ENCODE measurements around the gene DERL2. TPM values are rescaled to one million over a fixed set of nuclear protein-coding genes. Genes with fewer than 3 reads are reported as not detected.
"Not testable (repeated sequence)": the region's sequence is repeated elsewhere in the genome, so short reads cannot be mapped to it uniquely, and the experiment has no call there.

DERL2 gene
- total RNA-seq, 1 experiment from 2014 or later, result 22.7 TPM

GRCh38 chr17:5444209-5444608 lies 41.8 kb downstream of the DERL2 start:
- in situ Hi-C loops (cut with HindIII; ENCODE audit: low sequenced_read_pairs), result no loop called here
- no peak for DNase-seq (ENCODE audit: low spot score)

GRCh38 chr17:5443728-5444127 lies 42.2 kb downstream of the DERL2 start:
- DNase-seq (ENCODE audit: low spot score), result no peak
- in situ Hi-C loops (cut with HindIII; ENCODE audit: low sequenced_read_pairs), result no loop called here

GRCh38 chr17:5439446-5439764 lies 46.6 kb downstream of the DERL2 start:
- in situ Hi-C loops (cut with HindIII; ENCODE audit: low sequenced_read_pairs), result no loop called here

GRCh38 chr17:5438716-5439445 lies 47.1 kb downstream of the DERL2 start, which contains the start of gene C1QBP:
TSS of gene C1QBP (minus strand) at chr17:5439155. CDS start at chr17:5439073, 82 bp downstream.
- in situ Hi-C loops (cut with HindIII; ENCODE audit: low sequenced_read_pairs), result no loop called here
- DNase-seq (ENCODE audit: low spot score), result peak; percentile 88

More at GRCh38 chr17:5439446-5439764, 46.6 kb downstream of the DERL2 start:
- no peak for DNase-seq (ENCODE audit: low spot score)

GRCh38 chr17:5437721-5438317 lies 48.2 kb downstream of the DERL2 start:
- in situ Hi-C loops (cut with HindIII; ENCODE audit: low sequenced_read_pairs), result no loop called here
- no peak for DNase-seq (ENCODE audit: low spot score)

- DNase-seq (ENCODE audit: low spot score); in situ Hi-C loops (cut with HindIII; ENCODE audit: low sequenced_read_pairs): not testable (repeated sequence)
Observed at GRCh38 chr17:5435781-5436315, 50.1 kb downstream of the DERL2 start.

- no peak for DNase-seq (ENCODE audit: low spot score)
- in situ Hi-C loops (cut with HindIII; ENCODE audit: low sequenced_read_pairs), result no loop called here
Observed at GRCh38 chr17:5434984-5435383, 51.0 kb downstream of the DERL2 start.

- in situ Hi-C loops (cut with HindIII; ENCODE audit: low sequenced_read_pairs), result no loop called here
- DNase-seq (ENCODE audit: low spot score), result no peak
Observed at GRCh38 chr17:5431949-5432556, 53.9 kb downstream of the DERL2 start.

GRCh38 chr17:5431234-5431633 lies 54.7 kb downstream of the DERL2 start:
- in situ Hi-C loops (cut with HindIII; ENCODE audit: low sequenced_read_pairs); DNase-seq (ENCODE audit: low spot score): not testable (repeated sequence)

GRCh38 chr17:5430413-5430999 lies 55.5 kb downstream of the DERL2 start:
- DNase-seq (ENCODE audit: low spot score), result no peak
- in situ Hi-C loops (cut with HindIII; ENCODE audit: low sequenced_read_pairs), result no loop called here

GRCh38 chr17:5429191-5429887 lies 56.6 kb downstream of the DERL2 start:
- DNase-seq (ENCODE audit: low spot score), result no peak
- in situ Hi-C loops (cut with HindIII; ENCODE audit: low sequenced_read_pairs), result no loop called here

- in situ Hi-C loops (cut with HindIII; ENCODE audit: low sequenced_read_pairs), result no loop called here
- no peak for DNase-seq (ENCODE audit: low spot score)
Observed at GRCh38 chr17:5425826-5426225, 60.2 kb downstream of the DERL2 start.

GRCh38 chr17:5424909-5425308 lies 61.1 kb downstream of the DERL2 start:
- no peak for DNase-seq (ENCODE audit: low spot score)
- in situ Hi-C loops (cut with HindIII; ENCODE audit: low sequenced_read_pairs), result no loop called here

GRCh38 chr17:5422505-5422904 lies 63.5 kb downstream of the DERL2 start:
- DNase-seq (ENCODE audit: low spot score), result no peak

More at GRCh38 chr17:5422505-5422904, 63.5 kb downstream of the DERL2 start:
- in situ Hi-C loops (cut with HindIII; ENCODE audit: low sequenced_read_pairs), result no loop called here

Other genes with a start within 250 kb of the DERL2 start
- 54.0 and 63.0 TPM in 2 replicates for gene RABEP1, start 203.9 kb downstream of the DERL2 start, total RNA-seq (2014; rRNA removed; shearing (Covaris generic))
- gene NUP88, start 66.5 kb downstream of the DERL2 start, total RNA-seq (2014; rRNA removed; shearing (Covaris generic)), result 142 and 178 TPM in 2 replicates
- gene RPAIN, start 66.0 kb downstream of the DERL2 start, total RNA-seq (2014; rRNA removed; shearing (Covaris generic)), result 61.3 and 65.8 TPM in 2 replicates
- 733 and 786 TPM in 2 replicates for gene C1QBP, start 47.0 kb downstream of the DERL2 start, total RNA-seq (2014; rRNA removed; shearing (Covaris generic))
- 13.4 and 24.7 TPM in 2 replicates for gene DHX33, start 17.2 kb downstream of the DERL2 start, total RNA-seq (2014; rRNA removed; shearing (Covaris generic))
- gene MIS12, start 388 bp upstream of the DERL2 start, total RNA-seq (2014; rRNA removed; shearing (Covaris generic)), result 13.4 and 18.4 TPM in 2 replicates
- 20.4 and 41.2 TPM in 2 replicates for gene NLRP1, start 98.3 kb upstream of the DERL2 start, total RNA-seq (2014; rRNA removed; shearing (Covaris generic))